Glutamatergic neuron (in vitro differentiated cells): ENCODE data around the gene CISH. TPM values are rescaled to one million over a fixed set of nuclear protein-coding genes. Genes with fewer than 3 reads are reported as not detected.

Experiments used
- DNase-seq: peaks from one replicate; pipeline ENCODE4 v3.0.0; 2022
- H3K27ac Mint-ChIP-seq: one replicate; pipeline ENCODE4 v1.8.0; 2020; ENCODE audit warnings: mild to moderate bottlenecking, mixed read lengths, inconsistent platforms; ENCODE audit not compliant: unreplicated experiment
- H3K27me3 Mint-ChIP-seq: one replicate; pipeline ENCODE4 v1.8.0; 2020; ENCODE audit warnings: mild to moderate bottlenecking, moderate library complexity, mixed read lengths, inconsistent platforms; ENCODE audit not compliant: unreplicated experiment
- H3K36me3 Mint-ChIP-seq: one replicate; pipeline ENCODE4 v1.8.0; 2020; ENCODE audit warnings: mild to moderate bottlenecking, mixed read lengths, inconsistent platforms; ENCODE audit not compliant: unreplicated experiment
- H3K4me1 Mint-ChIP-seq: one replicate; pipeline ENCODE4 v1.8.0; 2020; ENCODE audit warnings: mild to moderate bottlenecking, low read depth, mixed read lengths, inconsistent platforms; ENCODE audit not compliant: unreplicated experiment
- H3K4me3 Mint-ChIP-seq: one replicate; pipeline ENCODE4 v1.8.0; 2020; ENCODE audit warnings: mild to moderate bottlenecking, mixed read lengths, inconsistent platforms; ENCODE audit not compliant: unreplicated experiment
- H3K9me3 Mint-ChIP-seq: one replicate; pipeline ENCODE4 v1.8.0; 2020; ENCODE audit warnings: mild to moderate bottlenecking, moderate library complexity, mixed read lengths, inconsistent platforms; ENCODE audit not compliant: unreplicated experiment
- total RNA-seq: library from RNA; stranded (reverse); fragmentation: NEBNext Ultra II Directional; extraction: Animal tissue kit (Norgen Biotek cat#: 25700); gene quantifications from one replicate; pipeline ENCODE4 v1.2.1, GENCODE V29; 2021; ENCODE audit not compliant: unreplicated experiment
- TF ChIP-seq, protein P1 (sequence below): fragments of 200-600 bp; sonication (generic); IDR thresholded peaks from one replicate; pipeline ENCODE4 v1.5.0; 2021; ENCODE audit not compliant: partially characterized antibody, unreplicated experiment

CISH gene
- total RNA-seq, 1 donor from 2014 or later, result 6.0 TPM

DNA sequence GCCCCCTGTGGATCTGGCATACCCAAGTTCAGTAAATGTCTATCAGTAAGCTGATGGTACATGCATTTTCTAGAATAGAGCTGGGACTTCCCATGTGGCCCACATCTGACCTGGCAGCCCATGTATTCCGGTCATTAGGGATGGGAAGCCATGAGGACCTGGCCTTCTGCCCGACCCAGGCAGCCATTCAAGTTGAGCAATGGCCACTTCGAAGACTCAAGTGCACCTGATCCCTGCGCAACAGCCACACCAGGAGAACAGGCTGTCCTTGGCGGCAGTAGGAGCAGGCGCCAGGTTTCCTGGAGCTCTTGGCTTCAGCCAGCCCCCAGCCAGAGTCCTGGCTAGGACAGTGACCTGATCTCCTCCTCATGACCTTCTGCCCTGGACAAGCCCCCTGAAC, 27.7 kb downstream of the CISH start:
- TF ChIP-seq, protein P1, sequence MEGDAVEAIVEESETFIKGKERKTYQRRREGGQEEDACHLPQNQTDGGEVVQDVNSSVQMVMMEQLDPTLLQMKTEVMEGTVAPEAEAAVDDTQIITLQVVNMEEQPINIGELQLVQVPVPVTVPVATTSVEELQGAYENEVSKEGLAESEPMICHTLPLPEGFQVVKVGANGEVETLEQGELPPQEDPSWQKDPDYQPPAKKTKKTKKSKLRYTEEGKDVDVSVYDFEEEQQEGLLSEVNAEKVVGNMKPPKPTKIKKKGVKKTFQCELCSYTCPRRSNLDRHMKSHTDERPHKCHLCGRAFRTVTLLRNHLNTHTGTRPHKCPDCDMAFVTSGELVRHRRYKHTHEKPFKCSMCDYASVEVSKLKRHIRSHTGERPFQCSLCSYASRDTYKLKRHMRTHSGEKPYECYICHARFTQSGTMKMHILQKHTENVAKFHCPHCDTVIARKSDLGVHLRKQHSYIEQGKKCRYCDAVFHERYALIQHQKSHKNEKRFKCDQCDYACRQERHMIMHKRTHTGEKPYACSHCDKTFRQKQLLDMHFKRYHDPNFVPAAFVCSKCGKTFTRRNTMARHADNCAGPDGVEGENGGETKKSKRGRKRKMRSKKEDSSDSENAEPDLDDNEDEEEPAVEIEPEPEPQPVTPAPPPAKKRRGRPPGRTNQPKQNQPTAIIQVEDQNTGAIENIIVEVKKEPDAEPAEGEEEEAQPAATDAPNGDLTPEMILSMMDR, result no peak
- Mint-ChIP-seq H3K36me3 (no peaks in the 10 kb centered on the region), H3K9me3 (peaks cover 1% of the 10 kb centered on the region), H3K27me3 (no peaks in the 10 kb centered on the region), H3K4me1 (peaks cover 2% of the 10 kb centered on the region), H3K4me3 (no peak overlapping the region), H3K27ac (no peak overlapping the region)
- no peak for DNase-seq

DNA sequence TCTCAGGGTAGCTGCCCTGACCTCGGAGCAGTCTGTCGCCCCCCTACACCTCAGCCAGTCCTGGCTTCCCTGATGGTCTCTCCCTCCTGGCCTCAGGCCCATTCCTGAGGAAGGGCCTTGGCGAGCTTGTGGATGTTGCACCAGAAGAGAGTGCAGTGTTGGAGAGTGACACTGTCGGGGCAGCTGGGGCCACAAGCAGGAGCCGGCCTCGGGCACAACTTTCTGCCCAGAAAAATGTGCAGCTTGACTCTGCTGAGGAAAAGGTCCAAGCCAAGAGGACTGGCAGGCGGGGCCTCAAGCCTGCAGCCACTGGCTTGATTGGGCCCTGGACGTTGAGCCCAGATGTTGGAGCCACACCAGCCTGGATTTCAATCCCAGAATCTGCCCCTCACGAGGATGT, 29.5 kb downstream of the CISH start:
- no peaks in the 10 kb centered on the region for H3K4me1 Mint-ChIP-seq
- H3K36me3 Mint-ChIP-seq, result no peaks in the 10 kb centered on the region
- H3K4me3 Mint-ChIP-seq, result no peak overlapping the region
- no peaks in the 10 kb centered on the region for H3K9me3 Mint-ChIP-seq
- H3K27ac Mint-ChIP-seq, result no peak overlapping the region
- DNase-seq, result no peak
- TF ChIP-seq, protein P1, result no peak
- no peaks in the 10 kb centered on the region for H3K27me3 Mint-ChIP-seq

DNA sequence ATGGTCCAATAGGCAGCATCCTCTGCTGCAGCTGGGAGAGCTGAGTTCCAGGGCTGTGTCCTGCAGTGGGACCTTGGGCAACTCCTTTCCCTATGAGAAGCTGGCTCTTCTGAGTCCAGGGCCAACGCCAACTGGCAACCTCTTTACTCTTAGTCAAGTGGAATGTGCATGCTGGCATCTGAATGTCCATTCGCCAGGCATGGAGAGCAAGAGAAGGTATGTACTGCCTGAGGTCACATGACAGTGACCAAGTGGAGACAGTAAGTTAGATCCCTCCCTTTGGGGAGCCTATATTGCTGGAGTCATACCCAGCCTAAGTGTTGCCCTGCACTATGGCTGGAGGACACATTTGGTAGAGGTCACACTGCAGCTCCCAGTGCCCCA, 30.1 kb downstream of the CISH start:
- Mint-ChIP-seq H3K36me3 (no peaks in the 10 kb centered on the region), H3K4me3 (no peak overlapping the region), H3K9me3 (no peaks in the 10 kb centered on the region), H3K27me3 (peaks cover under 1% of the 10 kb centered on the region), H3K27ac (no peak overlapping the region), H3K4me1 (no peaks in the 10 kb centered on the region)
- TF ChIP-seq, protein P1, result no peak
- DNase-seq, result no peak

DNA sequence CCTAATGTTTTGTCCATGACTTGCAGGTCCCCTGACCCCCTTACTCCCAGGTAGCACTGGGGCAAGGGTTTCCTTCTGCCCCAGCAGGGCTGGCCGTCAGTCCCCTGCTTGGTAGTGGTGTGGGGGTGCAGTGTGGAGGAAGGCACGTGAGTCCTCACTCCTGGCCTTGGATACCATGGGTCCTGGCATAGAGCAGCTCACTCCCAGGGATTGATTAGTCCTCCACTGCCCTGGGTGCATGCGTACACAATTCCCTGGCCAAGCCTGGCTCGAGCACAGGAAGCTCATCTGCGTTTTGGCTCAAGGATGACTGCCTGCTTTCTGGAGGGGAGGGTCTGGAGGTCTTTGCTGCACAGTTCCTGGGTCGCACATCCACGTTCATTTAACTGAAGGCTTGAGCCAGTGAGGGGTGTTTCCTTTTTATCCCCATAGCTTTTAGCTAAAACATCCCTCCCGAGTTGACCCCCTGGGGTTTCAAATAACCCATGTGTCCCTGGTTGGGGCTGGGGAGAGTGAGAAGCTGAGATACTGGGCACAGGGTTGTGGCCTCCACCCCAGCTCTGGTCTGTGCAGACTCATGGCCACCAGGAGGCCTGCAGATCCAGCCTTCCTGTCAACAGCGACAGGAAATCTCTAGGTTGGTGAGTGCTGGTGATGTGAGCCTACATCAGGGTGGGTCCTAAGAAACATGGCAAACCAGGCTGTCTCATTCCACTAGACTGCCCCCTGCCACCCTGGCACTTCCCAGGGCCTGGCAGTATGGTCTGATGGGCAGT, 30.7 kb downstream of the CISH start:
- Mint-ChIP-seq H3K36me3 (no peaks in the 10 kb centered on the region), H3K27ac (no peak overlapping the region), H3K9me3 (no peaks in the 10 kb centered on the region), H3K27me3 (peaks cover 3% of the 10 kb centered on the region), H3K4me3 (no peak overlapping the region), H3K4me1 (no peaks in the 10 kb centered on the region)
- TF ChIP-seq, protein P1, result no peak
- DNase-seq, result no peak

DNA sequence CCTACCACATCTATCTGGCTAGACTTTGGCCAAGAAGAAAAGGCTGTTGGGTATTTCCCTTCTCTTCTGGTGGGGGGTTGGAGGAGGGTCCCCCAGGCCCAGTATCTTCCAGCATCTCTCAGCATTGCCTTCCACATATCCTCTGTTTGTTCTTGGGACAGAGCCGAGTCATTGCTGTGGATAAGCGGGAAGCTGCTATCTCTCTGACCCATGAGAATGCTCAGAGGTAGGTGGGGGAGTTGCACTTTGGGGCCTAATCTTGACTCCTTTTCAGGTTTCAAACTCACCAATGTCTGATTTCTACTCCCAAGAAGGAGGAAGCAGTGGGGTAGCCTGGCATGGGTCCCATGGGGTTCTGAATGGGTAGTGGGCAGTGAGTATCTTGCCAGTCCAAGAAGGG, 34.2 kb downstream of the CISH start:
- peaks cover 3% of the 10 kb centered on the region for H3K27me3 Mint-ChIP-seq
- no peak overlapping the region for H3K27ac Mint-ChIP-seq
- H3K9me3 Mint-ChIP-seq, result no peaks in the 10 kb centered on the region
- TF ChIP-seq, protein P1, result no peak
- no peaks in the 10 kb centered on the region for H3K4me1 Mint-ChIP-seq
- no peak overlapping the region for H3K4me3 Mint-ChIP-seq
- no peaks in the 10 kb centered on the region for H3K36me3 Mint-ChIP-seq
- DNase-seq, result no peak
